Keratinocyte (primary cell): ENCODE measurements around the gene ZSWIM6. TPM values are rescaled to one million over a fixed set of nuclear protein-coding genes. Genes with fewer than 3 reads are reported as not detected.

Experiments used
- DNase-seq: peaks from one replicate; pipeline ENCODE4 v3.0.0-alpha.2; 2011; ENCODE audit warnings: low read depth, missing footprints, low spot score
- FAIRE-seq: peaks from 2 replicates; lab custom pipeline; 2011; peaks lifted over from hg19 to GRCh38; lab: Jason Lieb, UNC
- H2AFZ ChIP-seq: 2 replicates; pipeline ENCODE4 v1.6.0; 2012; ENCODE audit warnings: low read length, control low read depth, inconsistent platforms; ENCODE audit not compliant: control insufficient read depth
- H3K27ac ChIP-seq: 2 replicates; pipeline ENCODE4 v1.5.1; 2011; ENCODE audit warnings: low read length; ENCODE audit not compliant: control insufficient read depth, insufficient read depth
- H3K27me3 ChIP-seq: 3 replicates; pipeline ENCODE4 v1.6.0; 2011; ENCODE audit warnings: low read length; ENCODE audit not compliant: control insufficient read depth, insufficient read depth; ENCODE audit errors: extremely low read depth
- H3K36me3 ChIP-seq, 2 experiments: 2 replicates in 1 of 2; 3 replicates in 1 of 2; pipeline ENCODE4 v1.5.1; 2011; ENCODE audit warnings: low read length in 2 of 2, mild to moderate bottlenecking in 1 of 2; ENCODE audit not compliant: control insufficient read depth in 2 of 2, insufficient read depth in 2 of 2; ENCODE audit errors: extremely low read depth in 1 of 2
- H3K4me1 ChIP-seq: 3 replicates; pipeline ENCODE4 v1.5.1; 2011; ENCODE audit warnings: low read length; ENCODE audit not compliant: control insufficient read depth, insufficient read depth; ENCODE audit errors: extremely low read depth
- H3K4me2 ChIP-seq: 3 replicates; pipeline ENCODE4 v1.6.0; 2011; ENCODE audit warnings: low read depth, low read length; ENCODE audit not compliant: control insufficient read depth, insufficient read depth; ENCODE audit errors: extremely low read depth
- H3K4me3 ChIP-seq, 3 experiments: fragments of 200-600 bp in 1 of 3; sonication (generic) in 1 of 3; 2 replicates in 2 of 3; 3 replicates in 1 of 3; pipeline ENCODE4 v1.5.1; 2011 to 2016; ENCODE audit warnings: low read length in 3 of 3, mild to moderate bottlenecking in 3 of 3, control low read depth in 2 of 3, inconsistent platforms in 1 of 3, low read depth in 1 of 3, mixed read lengths in 1 of 3, mixed run types in 1 of 3, moderate library complexity in 1 of 3; ENCODE audit not compliant: control insufficient read depth in 2 of 3, insufficient read depth in 2 of 3; ENCODE audit errors: extremely low read depth in 1 of 3
- H3K79me2 ChIP-seq: 2 replicates; pipeline ENCODE4 v1.6.0; 2012; ENCODE audit warnings: low read length; ENCODE audit not compliant: control insufficient read depth, insufficient read depth
- H3K9ac ChIP-seq: 3 replicates; pipeline ENCODE4 v1.6.0; 2011; ENCODE audit warnings: low read length; ENCODE audit not compliant: control insufficient read depth, insufficient read depth; ENCODE audit errors: extremely low read depth
- H3K9me1 ChIP-seq: 3 replicates; pipeline ENCODE4 v1.6.0; 2011; ENCODE audit warnings: low read length; ENCODE audit not compliant: control insufficient read depth, insufficient read depth; ENCODE audit errors: extremely low read depth
- H3K9me3 ChIP-seq: 2 replicates; pipeline ENCODE4 v1.5.1; 2012; ENCODE audit warnings: low read depth, low read length; ENCODE audit not compliant: control insufficient read depth
- H4K20me1 ChIP-seq: 3 replicates; pipeline ENCODE4 v1.6.0; 2011; ENCODE audit warnings: low read length; ENCODE audit not compliant: control insufficient read depth, insufficient read depth; ENCODE audit errors: extremely low read depth
- EZH2 ChIP-seq: IDR thresholded peaks from one replicate; pipeline ENCODE4 v1.6.1; 2012; ENCODE audit warnings: inconsistent platforms, mild to moderate bottlenecking, low read length, moderate library complexity
- dilution Hi-C: fragments of 300-500 bp; cut with MboI; formaldehyde crosslinking; loops from one replicate; pipeline ENCODE4 v1.7.0; 2020; ENCODE audit warnings: low sequenced_read_pairs; ENCODE audit not compliant: extremely low pct_ligation_motif_present
- polyA plus RNA-seq, 5 experiments: library from polyadenylated mRNA; depleted of rRNA in 3 of 5; stranded (reverse) in 3 of 5; stranded (forward) in 1 of 5; unstranded in 1 of 5; fragments of >200 nt; gene quantifications; 1 replicate in 1 of 5; 2 replicates in 3 of 5; 3 replicates in 1 of 5; pipeline versions ENCODE4 v1.2.1 to v1.2.3, GENCODE V29; 2011 to 2012; ENCODE audit warnings: missing spikeins in 2 of 5, low read depth in 1 of 5, low replicate concordance in 1 of 5
- TF ChIP-seq, protein P1 (sequence below), 3 experiments: IDR thresholded peaks in 1 of 3; conservative IDR thresholded peaks in 1 of 3; optimal IDR thresholded peaks in 1 of 3; 2 replicates in 2 of 3; 3 replicates in 1 of 3; pipeline versions ENCODE3 to v1.5.1; 2011; ENCODE audit warnings: low read length in 3 of 3, mild to moderate bottlenecking in 3 of 3, moderate library complexity in 2 of 3, control low read depth in 1 of 3, inconsistent platforms in 1 of 3; ENCODE audit not compliant: insufficient read depth in 2 of 3; ENCODE audit errors: extremely low read depth in 1 of 3

Gene ZSWIM6
- polyA plus RNA-seq, 1 donor (not counting 4 experiments of a cell fraction or from before 2014, with no cell fraction given) = 9.9 TPM

DNA sequence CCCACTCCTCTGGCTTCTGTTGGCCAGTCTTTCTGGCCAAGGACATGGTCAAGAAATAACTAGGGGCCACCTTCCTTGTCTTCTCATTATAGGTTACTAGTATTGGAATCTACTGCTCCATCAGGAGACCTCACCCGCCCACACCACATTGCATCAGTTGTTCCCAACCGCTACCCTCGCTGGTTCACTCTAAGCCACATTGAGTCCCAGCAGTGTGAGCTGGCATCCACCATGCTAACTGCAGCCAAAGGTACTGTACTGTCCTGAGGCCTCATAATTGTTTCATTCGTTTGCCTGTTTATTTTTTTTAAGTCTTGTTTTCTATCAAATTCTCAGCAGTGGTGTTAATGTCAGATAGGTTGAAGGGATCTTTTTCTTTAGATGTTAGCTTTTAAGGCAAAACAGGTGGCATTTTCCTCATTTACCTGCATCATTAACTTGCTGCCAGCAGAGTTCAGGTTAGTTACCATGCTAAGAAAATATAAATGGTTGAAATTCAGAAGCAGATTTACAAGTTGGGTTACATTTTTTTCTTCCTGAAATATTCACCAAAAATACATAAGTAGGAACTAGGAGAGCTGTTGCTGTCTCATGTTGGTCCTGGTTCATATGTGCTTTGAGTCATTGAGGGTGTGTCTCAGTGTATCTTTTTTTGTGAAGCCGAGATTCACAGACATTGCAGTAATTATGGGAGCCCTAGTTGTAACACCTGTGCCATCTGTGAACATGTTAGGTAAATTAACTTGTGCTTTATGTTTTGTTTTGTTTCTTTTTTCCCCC, 206.9 kb downstream of the ZSWIM6 start:
- H3K27ac ChIP-seq = no peak overlapping the region
- H3K9me1 ChIP-seq = no peaks in the 10 kb centered on the region
- TF ChIP-seq EZH2 = no peak
- H2AFZ ChIP-seq = no peak overlapping the region
- H3K4me3 ChIP-seq = no peak overlapping the region
- H3K36me3 ChIP-seq = peaks cover 16 to 35% of the 10 kb centered on the region in 2 experiments
- DNase-seq = no peak
- dilution Hi-C loops = no loop called here
- FAIRE-seq = peak; percentile 64
- H3K4me1 ChIP-seq = peaks cover 9% of the 10 kb centered on the region
- H3K4me2 ChIP-seq = no peak overlapping the region
- no peak overlapping the region for H3K9ac ChIP-seq
- H3K9me3 ChIP-seq = no peaks in the 10 kb centered on the region
- no peaks in the 10 kb centered on the region for H3K27me3 ChIP-seq
- H4K20me1 ChIP-seq = no peaks in the 10 kb centered on the region
- H3K79me2 ChIP-seq = no peaks in the 10 kb centered on the region

GRCh38 chr5:61549530-61549929, 217.5 kb downstream of the ZSWIM6 start:
- TF ChIP-seq, protein P1, sequence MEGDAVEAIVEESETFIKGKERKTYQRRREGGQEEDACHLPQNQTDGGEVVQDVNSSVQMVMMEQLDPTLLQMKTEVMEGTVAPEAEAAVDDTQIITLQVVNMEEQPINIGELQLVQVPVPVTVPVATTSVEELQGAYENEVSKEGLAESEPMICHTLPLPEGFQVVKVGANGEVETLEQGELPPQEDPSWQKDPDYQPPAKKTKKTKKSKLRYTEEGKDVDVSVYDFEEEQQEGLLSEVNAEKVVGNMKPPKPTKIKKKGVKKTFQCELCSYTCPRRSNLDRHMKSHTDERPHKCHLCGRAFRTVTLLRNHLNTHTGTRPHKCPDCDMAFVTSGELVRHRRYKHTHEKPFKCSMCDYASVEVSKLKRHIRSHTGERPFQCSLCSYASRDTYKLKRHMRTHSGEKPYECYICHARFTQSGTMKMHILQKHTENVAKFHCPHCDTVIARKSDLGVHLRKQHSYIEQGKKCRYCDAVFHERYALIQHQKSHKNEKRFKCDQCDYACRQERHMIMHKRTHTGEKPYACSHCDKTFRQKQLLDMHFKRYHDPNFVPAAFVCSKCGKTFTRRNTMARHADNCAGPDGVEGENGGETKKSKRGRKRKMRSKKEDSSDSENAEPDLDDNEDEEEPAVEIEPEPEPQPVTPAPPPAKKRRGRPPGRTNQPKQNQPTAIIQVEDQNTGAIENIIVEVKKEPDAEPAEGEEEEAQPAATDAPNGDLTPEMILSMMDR (optimal IDR thresholded peaks at IDR 0.05 in 1 of 3, IDR thresholded peaks at IDR 0.05 in 1 of 3, conservative IDR thresholded peaks at IDR 0.05 in 1 of 3; ENCODE audit: extremely low read depth in 1 of 3, insufficient read depth in 2 of 3, low read length in 3 of 3) = no peak
- no peak for TF ChIP-seq EZH2
- FAIRE-seq = no peak
- Histone ChIP-seq H3K36me3 (no peaks in the 10 kb centered on the region), H3K27me3 (no peaks in the 10 kb centered on the region), H3K9me3 (no peaks in the 10 kb centered on the region), H3K27ac (no peak overlapping the region), H3K79me2 (no peaks in the 10 kb centered on the region), H3K9ac (no peak overlapping the region), H3K4me2 (no peak overlapping the region), H3K4me1 (no peaks in the 10 kb centered on the region), H2AFZ (no peak overlapping the region), H3K9me1 (no peaks in the 10 kb centered on the region), H4K20me1 (no peaks in the 10 kb centered on the region), H3K4me3 (no peak overlapping the region)
- dilution Hi-C loops = no loop called here
- no peak for DNase-seq
